ENCODE results near the gene TMEM100. TPM values are rescaled to one million over a fixed set of nuclear protein-coding genes. Genes with fewer than 3 reads are reported as not detected.

TMEM100 gene
- total and polyA plus RNA-seq, 2 donors (not counting 1 experiment from before 2014, with no cell fraction given), result not detected

DNA sequence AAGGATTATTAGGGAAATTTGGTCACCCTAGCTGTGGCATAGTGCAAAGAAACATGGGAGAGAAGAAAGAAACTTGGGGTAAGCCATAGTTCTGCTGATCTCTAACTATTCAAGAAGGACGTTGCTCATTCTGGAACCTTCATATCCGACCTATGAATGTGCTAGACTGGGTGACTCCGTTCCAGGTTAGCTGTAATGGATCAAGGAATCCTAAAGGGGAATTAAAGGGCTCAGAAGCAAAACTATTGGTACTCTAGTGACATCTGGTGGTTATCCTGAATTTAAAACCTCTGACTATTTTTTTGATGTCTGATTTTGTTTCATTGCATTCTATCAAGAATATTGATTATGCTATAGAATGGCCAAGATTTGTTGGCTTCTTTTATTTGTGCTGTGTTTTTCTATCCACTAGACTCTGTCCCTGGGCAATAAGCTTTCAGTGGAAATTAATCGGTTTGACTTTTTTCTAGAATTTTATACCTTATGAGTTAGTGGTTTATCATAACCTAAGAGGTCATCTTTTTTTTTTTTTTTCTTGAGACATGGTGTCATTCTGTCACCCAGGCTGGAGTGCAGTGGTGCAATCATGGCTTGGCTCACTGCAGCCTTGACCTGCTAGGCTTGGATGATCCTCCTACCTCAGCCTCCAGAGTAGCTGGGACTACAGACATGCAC is 47.7 kb upstream of the TMEM100 start:
- TF ChIP-seq EZH2 (IDR thresholded peaks at IDR 0.05; ENCODE audit: borderline replicate concordance, insufficient read depth, low read depth, low read length, poor library complexity, severe bottlenecking), result no peak
- TF ChIP-seq, protein P1, sequence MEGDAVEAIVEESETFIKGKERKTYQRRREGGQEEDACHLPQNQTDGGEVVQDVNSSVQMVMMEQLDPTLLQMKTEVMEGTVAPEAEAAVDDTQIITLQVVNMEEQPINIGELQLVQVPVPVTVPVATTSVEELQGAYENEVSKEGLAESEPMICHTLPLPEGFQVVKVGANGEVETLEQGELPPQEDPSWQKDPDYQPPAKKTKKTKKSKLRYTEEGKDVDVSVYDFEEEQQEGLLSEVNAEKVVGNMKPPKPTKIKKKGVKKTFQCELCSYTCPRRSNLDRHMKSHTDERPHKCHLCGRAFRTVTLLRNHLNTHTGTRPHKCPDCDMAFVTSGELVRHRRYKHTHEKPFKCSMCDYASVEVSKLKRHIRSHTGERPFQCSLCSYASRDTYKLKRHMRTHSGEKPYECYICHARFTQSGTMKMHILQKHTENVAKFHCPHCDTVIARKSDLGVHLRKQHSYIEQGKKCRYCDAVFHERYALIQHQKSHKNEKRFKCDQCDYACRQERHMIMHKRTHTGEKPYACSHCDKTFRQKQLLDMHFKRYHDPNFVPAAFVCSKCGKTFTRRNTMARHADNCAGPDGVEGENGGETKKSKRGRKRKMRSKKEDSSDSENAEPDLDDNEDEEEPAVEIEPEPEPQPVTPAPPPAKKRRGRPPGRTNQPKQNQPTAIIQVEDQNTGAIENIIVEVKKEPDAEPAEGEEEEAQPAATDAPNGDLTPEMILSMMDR (IDR thresholded peaks at IDR 0.05), result peak; percentile 57
- H3K9me3 Mint-ChIP-seq (ENCODE audit: insufficient read depth), result no peaks in the 10 kb centered on the region
- H3K4me2 ChIP-seq (replicated peaks; ENCODE audit: low read depth, low read length, poor library complexity, severe bottlenecking), result no peak overlapping the region
- H3K9me3 ChIP-seq (ENCODE audit: control extremely low read depth in 1 of 3, control insufficient read depth in 2 of 3, insufficient read depth in 1 of 3, low read length in 2 of 3), result no peaks in the 10 kb centered on the region
- ATAC-seq (ENCODE audit: low read depth), result no peak
- no peak overlapping the region for H3K27ac Mint-ChIP-seq
- H3K9ac ChIP-seq (ENCODE audit: low read length), result no peak overlapping the region
- H3K4me3 Mint-ChIP-seq, result no peak overlapping the region
- no peak overlapping the region for H3K27ac ChIP-seq (ENCODE audit: low read length in 2 of 2)
- peak; percentile 25 for DNase-seq
- H4K20me1 ChIP-seq (ENCODE audit: control insufficient read depth, insufficient read depth, low read length, poor library complexity, severe bottlenecking), result no peaks in the 10 kb centered on the region
- H3K36me3 ChIP-seq (replicated peaks in 1 of 2; ENCODE audit: control extremely low read depth in 1 of 2, control insufficient read depth in 1 of 2, extremely low read depth in 1 of 2, insufficient read depth in 2 of 2, low read length in 1 of 2), result peaks cover 0 to 13% of the 10 kb centered on the region in 2 experiments
- no peaks in the 10 kb centered on the region for H3K27me3 ChIP-seq (replicated peaks in 1 of 4; ENCODE audit: control extremely low read depth in 1 of 4, control insufficient read depth in 3 of 4, insufficient read depth in 4 of 4, low read length in 3 of 4)
- intact Hi-C loops (cut with micrococcal nuclease), result no loop called here
- H2AFZ ChIP-seq (ENCODE audit: insufficient read depth, low read depth, low read length, poor library complexity, severe bottlenecking), result no peak overlapping the region
- no peaks in the 10 kb centered on the region for H3K27me3 Mint-ChIP-seq
- ChIA-PET CTCF (interaction anchor here (0.6 to 6.3 kb wide), 11 partner anchors 8 to 422 kb away, joined by 3 to 75 read pairs (median 4); partner anchors contain the start of gene PCTP), POLR2A (no interaction called here)
- H3K4me3 ChIP-seq (ENCODE audit: control extremely low read depth in 1 of 5, extremely low read depth in 1 of 5, insufficient read depth in 1 of 5, low read depth in 2 of 5, low read length in 4 of 5), result no peak overlapping the region
- no peaks in the 10 kb centered on the region for H3K4me1 ChIP-seq (ENCODE audit: control insufficient read depth in 2 of 2, insufficient read depth in 2 of 2, low read length in 2 of 2)
- WGBS (ENCODE audit: insufficient coverage), result 84% methylated on average over 3 of the region's 4 CpGs
- H3K4me1 Mint-ChIP-seq, result no peaks in the 10 kb centered on the region
- H3K79me2 ChIP-seq (ENCODE audit: control insufficient read depth, insufficient read depth, low read length), result no peaks in the 10 kb centered on the region

DNA sequence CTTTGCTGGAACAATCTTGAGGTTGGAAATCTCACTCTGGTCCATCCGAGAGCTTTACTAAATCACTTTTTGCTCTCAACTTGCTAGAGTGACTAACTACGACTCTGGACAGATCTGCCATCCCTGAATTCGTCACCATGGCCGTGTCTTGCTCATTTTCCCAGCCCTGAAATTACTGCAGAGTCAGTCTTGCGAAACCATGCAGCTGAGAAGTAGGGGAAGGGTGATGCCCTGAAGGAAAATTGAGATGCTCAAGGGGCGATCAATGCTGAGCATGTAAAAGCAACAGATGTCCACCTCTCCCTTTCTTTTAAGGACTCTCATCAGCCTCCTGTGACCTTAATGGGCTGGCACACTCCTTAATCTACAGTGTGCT is 46.9 kb upstream of the TMEM100 start:
- Mint-ChIP-seq H3K4me3 (no peak overlapping the region), H3K27me3 (no peaks in the 10 kb centered on the region), H3K4me1 (no peaks in the 10 kb centered on the region), H3K9me3 (ENCODE audit: insufficient read depth) (no peaks in the 10 kb centered on the region), H3K27ac (no peak overlapping the region)
- 92% methylated on average over 4 of the region's 6 CpGs for WGBS (ENCODE audit: insufficient coverage)
- no peaks in the 10 kb centered on the region for H3K4me1 ChIP-seq (ENCODE audit: control insufficient read depth in 2 of 2, insufficient read depth in 2 of 2, low read length in 2 of 2)
- ChIA-PET POLR2A (no interaction called here), CTCF (interaction anchor here (0.9 to 6.3 kb wide), 5 partner anchors 18 to 243 kb away, joined by 3 to 75 read pairs (median 4); partner anchors contain the start of gene PCTP)
- no peak for DNase-seq
- no peaks in the 10 kb centered on the region for H4K20me1 ChIP-seq (ENCODE audit: control insufficient read depth, insufficient read depth, low read length, poor library complexity, severe bottlenecking)
- no peak overlapping the region for H2AFZ ChIP-seq (ENCODE audit: insufficient read depth, low read depth, low read length, poor library complexity, severe bottlenecking)
- no peak overlapping the region for H3K9ac ChIP-seq (ENCODE audit: low read length)
- no peaks in the 10 kb centered on the region for H3K27me3 ChIP-seq (replicated peaks in 1 of 4; ENCODE audit: control extremely low read depth in 1 of 4, control insufficient read depth in 3 of 4, insufficient read depth in 4 of 4, low read length in 3 of 4)
- no peak for ATAC-seq (ENCODE audit: low read depth)
- TF ChIP-seq, protein P1 (IDR thresholded peaks at IDR 0.05), result no peak
- peaks cover 0 to 10% of the 10 kb centered on the region in 2 experiments for H3K36me3 ChIP-seq (replicated peaks in 1 of 2; ENCODE audit: control extremely low read depth in 1 of 2, control insufficient read depth in 1 of 2, extremely low read depth in 1 of 2, insufficient read depth in 2 of 2, low read length in 1 of 2)
- H3K4me3 ChIP-seq (ENCODE audit: control extremely low read depth in 1 of 5, extremely low read depth in 1 of 5, insufficient read depth in 1 of 5, low read depth in 2 of 5, low read length in 4 of 5), result no peak overlapping the region
- intact Hi-C loops (cut with micrococcal nuclease), result no loop called here
- no peak overlapping the region for H3K27ac ChIP-seq (ENCODE audit: low read length in 2 of 2)
- no peaks in the 10 kb centered on the region for H3K79me2 ChIP-seq (ENCODE audit: control insufficient read depth, insufficient read depth, low read length)
- H3K4me2 ChIP-seq (replicated peaks; ENCODE audit: low read depth, low read length, poor library complexity, severe bottlenecking), result no peak overlapping the region
- H3K9me3 ChIP-seq (ENCODE audit: control extremely low read depth in 1 of 3, control insufficient read depth in 2 of 3, insufficient read depth in 1 of 3, low read length in 2 of 3), result no peaks in the 10 kb centered on the region

Measured in B cell (primary cell).